ENCODE data around the gene TEX38. TPM values are rescaled to one million over a fixed set of nuclear protein-coding genes. Genes with fewer than 3 reads are reported as not detected.

The TEX38 gene
- total RNA-seq, 2 donors from 2014 or later = not detected

DNA sequence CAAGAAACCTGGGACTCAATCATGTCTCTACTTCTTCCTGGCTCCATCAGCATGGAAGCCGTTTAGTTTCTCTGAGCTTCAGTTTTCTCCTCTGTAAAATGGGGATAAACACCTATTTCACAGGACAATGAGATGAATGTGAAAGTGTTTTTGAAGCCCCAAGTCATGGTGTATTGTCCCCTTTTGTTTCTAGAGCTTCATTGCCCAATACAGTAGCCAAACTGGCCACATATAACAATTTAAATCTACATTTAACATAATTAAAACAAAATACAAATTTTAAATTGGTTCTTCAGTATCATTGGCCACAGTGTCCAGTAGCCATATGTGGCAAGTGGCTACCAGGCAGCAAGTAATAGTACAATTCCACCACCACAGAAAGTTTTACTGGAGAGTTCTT, 49.5 kb downstream of the TEX38 start:
- no peaks in the 10 kb centered on the region for H3K9me3 ChIP-seq
- H3K27ac ChIP-seq = no peak overlapping the region
- no peak overlapping the region for H3K4me3 ChIP-seq
- DNase-seq (ENCODE audit: low spot score) (no peak), ATAC-seq (ENCODE audit: insufficient number of reproducible peaks, low FRiP score, low read depth) (no peak)
- H3K4me1 ChIP-seq (ENCODE audit: control insufficient read depth in 1 of 2, low read depth in 2 of 2) = peaks cover 20 to 26% of the 10 kb centered on the region in 2 donors
- H3K27me3 ChIP-seq (replicated peaks; ENCODE audit: insufficient read depth) = no peaks in the 10 kb centered on the region
- H3K36me3 ChIP-seq = no peaks in the 10 kb centered on the region
- TF ChIP-seq, protein P1, sequence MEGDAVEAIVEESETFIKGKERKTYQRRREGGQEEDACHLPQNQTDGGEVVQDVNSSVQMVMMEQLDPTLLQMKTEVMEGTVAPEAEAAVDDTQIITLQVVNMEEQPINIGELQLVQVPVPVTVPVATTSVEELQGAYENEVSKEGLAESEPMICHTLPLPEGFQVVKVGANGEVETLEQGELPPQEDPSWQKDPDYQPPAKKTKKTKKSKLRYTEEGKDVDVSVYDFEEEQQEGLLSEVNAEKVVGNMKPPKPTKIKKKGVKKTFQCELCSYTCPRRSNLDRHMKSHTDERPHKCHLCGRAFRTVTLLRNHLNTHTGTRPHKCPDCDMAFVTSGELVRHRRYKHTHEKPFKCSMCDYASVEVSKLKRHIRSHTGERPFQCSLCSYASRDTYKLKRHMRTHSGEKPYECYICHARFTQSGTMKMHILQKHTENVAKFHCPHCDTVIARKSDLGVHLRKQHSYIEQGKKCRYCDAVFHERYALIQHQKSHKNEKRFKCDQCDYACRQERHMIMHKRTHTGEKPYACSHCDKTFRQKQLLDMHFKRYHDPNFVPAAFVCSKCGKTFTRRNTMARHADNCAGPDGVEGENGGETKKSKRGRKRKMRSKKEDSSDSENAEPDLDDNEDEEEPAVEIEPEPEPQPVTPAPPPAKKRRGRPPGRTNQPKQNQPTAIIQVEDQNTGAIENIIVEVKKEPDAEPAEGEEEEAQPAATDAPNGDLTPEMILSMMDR (IDR thresholded peaks at IDR 0.05) = no peak

DNA sequence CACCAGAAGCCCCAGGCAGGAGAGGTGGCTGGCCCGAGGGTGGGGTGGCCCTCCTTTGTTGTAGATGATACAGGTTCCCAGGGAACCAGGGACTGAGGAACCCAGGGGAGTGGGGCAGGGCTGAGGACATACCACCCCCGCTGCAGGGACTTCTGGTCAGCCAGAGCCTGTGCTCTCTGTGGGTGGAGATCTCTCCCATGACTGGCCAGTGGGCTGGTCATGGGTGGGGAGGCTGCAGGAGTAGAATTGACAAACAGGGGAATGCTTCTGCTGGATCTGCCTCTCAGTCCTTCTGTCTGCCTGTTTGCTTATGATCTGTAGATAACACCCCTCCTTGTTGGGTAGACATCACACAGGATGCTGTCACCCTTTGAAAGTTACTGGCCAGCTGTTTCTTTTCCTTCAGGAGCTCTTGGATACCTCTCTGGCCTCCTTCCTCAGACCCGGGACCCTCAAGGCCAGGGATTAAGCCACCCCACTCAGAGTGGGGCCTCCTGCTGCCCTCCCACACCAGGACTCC, 50.1 kb downstream of the TEX38 start:
- DNase-seq (ENCODE audit: low spot score) (no peak), ATAC-seq (ENCODE audit: insufficient number of reproducible peaks, low FRiP score, low read depth) (no peak)
- Histone ChIP-seq H3K4me3 (no peak overlapping the region), H3K36me3 (no peaks in the 10 kb centered on the region), H3K27ac (no peak overlapping the region), H3K9me3 (no peaks in the 10 kb centered on the region), H3K4me1 (ENCODE audit: control insufficient read depth in 1 of 2, low read depth in 2 of 2) (peaks cover 15 to 22% of the 10 kb centered on the region in 2 donors), H3K27me3 (replicated peaks; ENCODE audit: insufficient read depth) (no peaks in the 10 kb centered on the region)
- TF ChIP-seq, protein P1 (IDR thresholded peaks at IDR 0.05) = no peak

Other genes with a start within 250 kb of the TEX38 start
- not detected for gene DMBX1, start 182.0 kb upstream of the TEX38 start, total RNA-seq
- not detected for gene KNCN, start 120.2 kb upstream of the TEX38 start, total RNA-seq
- 100 to 1,000 TPM in 1 of 2 donors, 10 to 100 TPM in 1; 95.9 to 118 TPM for gene MKNK1, start 67.6 kb upstream of the TEX38 start, total RNA-seq
- 10 to 100 TPM; 29.5 to 42.3 TPM for gene MOB3C, start 55.0 kb upstream of the TEX38 start, total RNA-seq
- 10 to 100 TPM; 38.5 to 55.6 TPM for gene ATPAF1, start 3.5 kb upstream of the TEX38 start, total RNA-seq
- gene EFCAB14, start 47.3 kb downstream of the TEX38 start, total RNA-seq = 100 to 1,000 TPM; 102 to 107 TPM
- gene CYP4B1, start 127.2 kb downstream of the TEX38 start, total RNA-seq = 100 to 1,000 TPM in 1 of 2 donors, 10 to 100 TPM in 1; 57.9 to 117 TPM

Data from thoracic aorta (tissue), 2 donors.